NCI-H2171 (cell line): ENCODE data around the gene HIVEP3.
"Not testable (repeated sequence)": the region's sequence is repeated elsewhere in the genome, so short reads cannot be mapped to it uniquely, and the experiment has no call there.

Source experiments
- DNase-seq: peaks from one replicate; lab custom pipeline; 2025; lab: John Stamatoyannopoulos, UW

The HIVEP3 gene

GRCh38 chr1:41580520-41581172, 338.1 kb downstream of the HIVEP3 start:
- DNase-seq, result no peak

DNA sequence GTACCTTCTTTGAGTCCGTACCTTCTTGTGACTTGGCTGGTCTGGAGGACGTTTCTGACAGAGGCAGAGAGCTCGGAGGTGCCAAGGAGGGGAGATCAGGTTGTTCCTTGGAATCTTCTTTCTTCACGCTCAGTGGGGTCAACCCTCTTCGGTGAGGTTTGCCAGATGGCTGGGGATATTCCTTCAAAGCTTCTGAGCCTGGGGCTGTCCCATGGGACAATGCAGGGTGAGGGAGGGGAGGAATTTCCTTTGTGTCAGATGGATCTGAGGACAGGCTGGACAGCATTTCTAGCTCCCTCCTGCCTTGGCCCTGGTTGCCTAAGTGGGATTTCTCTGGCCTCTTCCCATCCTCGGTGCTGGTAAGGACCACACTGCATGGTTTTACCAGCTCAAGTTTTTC, 338.7 kb downstream of the HIVEP3 start:
- no peak for DNase-seq

DNA sequence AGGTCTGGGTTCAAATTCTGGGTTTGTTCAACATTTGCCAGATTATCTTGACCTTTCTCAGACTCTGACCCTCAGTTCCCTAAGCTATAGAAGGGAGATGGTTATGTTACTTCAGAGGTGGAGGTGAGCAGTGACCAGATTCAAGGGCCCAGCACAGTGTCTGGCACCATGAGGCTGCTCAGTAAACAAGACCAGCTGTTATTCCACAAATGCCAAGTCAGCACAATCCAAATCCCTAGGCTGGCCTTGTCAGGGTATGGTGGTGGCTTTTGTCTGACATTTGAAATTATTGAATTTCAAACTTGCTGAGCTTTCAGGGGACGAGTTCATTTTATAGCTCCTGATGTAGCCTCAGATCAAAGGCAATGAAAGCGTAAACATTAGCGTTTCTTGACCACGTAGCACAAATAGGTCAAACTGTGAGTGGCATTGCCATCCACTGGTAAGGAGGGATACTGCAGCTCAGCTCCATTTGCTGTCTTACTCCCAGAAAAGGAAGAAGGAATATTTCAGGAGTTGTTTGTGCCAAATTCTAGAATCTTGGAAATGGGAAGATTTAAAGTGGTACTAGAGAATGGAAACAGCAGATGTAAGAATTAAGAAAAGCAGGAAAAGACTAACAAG, 339.9 kb downstream of the HIVEP3 start:
- DNase-seq, result no peak

DNA sequence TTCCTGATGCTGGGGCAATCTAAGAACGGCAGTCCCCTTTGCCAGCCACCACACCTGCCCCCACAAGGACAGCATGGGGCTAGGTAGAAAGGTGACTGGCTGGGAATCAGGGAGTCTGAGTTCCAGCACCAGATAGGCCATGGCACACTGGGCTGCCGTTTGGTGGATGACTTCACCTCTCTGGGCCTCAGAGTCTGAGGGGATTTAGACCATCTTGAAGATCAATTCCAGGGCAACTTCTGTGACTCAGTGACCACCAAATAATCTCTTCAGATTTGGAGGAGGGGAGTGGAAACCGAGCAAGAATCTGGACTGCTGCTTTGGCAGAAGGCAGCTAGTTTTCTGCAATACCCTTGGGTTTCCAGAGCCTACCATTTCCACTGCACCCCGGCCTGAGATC, 342.1 kb downstream of the HIVEP3 start:
- no peak for DNase-seq

DNA sequence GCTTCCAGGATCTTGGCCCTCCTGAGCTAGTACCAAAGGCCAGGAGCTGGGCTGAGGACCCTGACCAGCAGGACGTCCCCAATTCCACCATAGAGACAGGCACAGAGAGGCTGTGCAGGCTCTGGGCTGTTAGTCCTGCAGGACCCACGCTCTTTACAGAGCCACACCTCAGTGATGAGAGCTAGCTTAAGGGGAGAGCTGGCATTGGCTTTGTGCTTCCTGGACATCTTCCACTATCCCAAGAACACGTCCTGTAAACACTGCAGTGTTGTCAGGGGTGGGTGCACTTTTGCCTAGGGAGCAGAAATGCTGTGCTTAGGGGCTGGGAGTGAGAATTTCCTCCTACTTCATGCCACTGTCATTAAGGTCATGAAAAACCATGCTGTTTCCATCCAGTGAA, 342.5 kb downstream of the HIVEP3 start:
- DNase-seq, result no peak

GRCh38 chr1:41574842-41575241, 343.9 kb downstream of the HIVEP3 start:
- DNase-seq, result no peak

DNA sequence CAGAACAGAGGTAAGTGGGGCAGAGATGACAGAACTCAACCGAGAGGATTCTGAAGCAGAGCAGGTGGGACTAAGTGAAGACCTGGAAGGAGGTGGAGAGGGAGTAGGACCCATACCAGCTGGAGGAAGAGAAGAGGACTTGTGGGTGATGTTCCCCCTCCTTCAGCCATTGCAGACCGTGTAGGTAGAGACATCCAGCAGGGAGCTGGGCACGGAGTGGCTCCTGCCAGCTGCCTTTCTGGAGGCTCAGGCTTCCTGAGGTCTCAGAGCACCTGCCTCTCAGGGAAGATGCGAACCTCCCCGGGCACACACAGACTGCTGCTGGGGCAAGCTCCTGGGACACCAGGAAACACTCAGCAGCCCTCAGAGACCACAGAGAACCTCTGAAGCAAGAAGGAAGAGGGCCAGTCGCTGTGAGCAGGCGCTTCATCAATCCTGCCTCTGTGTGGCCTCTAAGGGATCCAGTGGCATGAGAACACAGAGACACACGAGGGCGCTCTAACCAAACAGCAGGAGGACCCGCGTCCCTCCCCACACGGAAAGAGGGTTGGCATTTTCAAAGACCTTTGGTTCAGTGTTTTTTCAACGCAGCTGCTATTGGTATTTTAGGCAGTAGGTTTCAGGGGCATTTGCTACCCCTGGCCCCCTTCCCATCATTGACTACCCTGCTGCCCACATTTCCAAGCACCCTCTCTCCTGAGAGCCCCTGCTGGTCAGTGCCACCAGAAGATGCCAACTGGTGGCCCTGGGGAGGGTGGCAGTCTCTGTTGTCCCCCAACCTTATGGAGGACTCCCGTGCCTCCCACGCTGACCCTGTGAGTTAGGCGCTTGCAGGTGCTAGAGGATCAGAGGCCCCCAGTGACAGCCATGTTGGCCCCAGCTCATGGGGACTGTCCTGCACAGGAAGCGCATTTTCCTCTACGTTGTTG, 344.7 kb downstream of the HIVEP3 start:
- peak; percentile 87 for DNase-seq

- no peak for DNase-seq
Measured at GRCh38 chr1:41573194-41573593, 345.5 kb downstream of the HIVEP3 start.

GRCh38 chr1:41572224-41572623, 346.5 kb downstream of the HIVEP3 start:
- no peak for DNase-seq

DNA sequence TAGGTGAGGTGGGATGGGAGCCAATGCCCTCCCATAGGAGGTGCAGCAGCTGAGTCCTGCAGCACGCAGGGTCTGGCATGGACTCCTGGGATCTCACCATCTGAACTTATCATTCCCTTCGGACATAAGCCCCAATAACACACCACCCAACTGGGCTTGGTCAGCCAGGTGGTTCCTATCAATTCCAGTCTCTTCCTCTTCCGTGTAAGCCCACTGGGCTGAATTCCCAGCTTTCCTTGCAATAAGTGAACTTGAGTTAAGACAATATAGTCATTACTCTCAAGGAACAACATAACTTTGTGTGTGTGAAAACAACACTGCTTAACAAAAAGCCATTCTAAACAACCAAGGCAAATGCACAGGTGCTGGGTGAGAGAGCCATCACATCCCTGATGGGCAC, 347.7 kb downstream of the HIVEP3 start:
- DNase-seq, result no peak

GRCh38 chr1:41568204-41568603, 350.5 kb downstream of the HIVEP3 start:
- no peak for DNase-seq

DNA sequence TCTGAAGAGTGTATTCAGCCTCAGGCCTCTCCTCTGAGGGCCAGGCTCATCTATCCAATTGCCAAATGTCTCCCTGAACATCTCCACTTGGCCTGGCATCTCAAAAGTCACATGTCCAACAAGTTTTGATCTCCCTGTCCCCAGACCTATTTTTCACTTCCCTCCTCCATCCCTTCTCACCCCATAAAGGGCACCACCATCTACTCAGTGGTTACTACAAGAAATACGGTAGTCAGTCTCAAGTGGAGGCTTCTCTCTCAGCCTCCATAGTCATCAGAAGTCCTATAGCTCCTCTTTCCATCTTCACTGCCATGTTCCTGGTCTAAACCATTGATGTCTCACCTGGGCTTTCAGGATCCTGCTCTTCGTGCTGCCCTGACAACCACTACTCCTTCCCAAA, 351.8 kb downstream of the HIVEP3 start:
- no peak for DNase-seq

GRCh38 chr1:41566274-41566885, 352.3 kb downstream of the HIVEP3 start:
- DNase-seq, result no peak

- DNase-seq, result no peak
Measured at GRCh38 chr1:41564741-41565475, 353.8 kb downstream of the HIVEP3 start.

DNA sequence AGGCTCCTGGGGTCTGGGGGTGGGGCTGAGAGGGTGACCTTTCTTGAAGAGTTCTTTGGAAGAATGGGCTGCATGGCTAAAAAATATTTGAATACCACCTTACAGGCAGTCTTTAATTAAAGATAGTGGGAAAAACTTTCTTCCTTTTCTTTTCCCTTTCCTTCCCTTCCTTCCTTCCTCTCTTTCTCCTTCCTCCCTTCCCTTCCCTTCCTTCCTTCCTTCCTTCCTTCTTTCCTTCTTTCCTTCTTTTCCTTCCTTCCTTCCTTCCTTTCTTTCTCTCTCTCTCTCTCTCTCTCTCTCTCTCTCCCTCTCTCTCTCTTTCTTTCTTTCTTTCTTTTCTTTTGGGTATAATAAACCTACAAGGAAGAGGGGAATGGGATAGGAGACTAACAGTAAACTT, 356.4 kb downstream of the HIVEP3 start:
- no peak for DNase-seq

DNA sequence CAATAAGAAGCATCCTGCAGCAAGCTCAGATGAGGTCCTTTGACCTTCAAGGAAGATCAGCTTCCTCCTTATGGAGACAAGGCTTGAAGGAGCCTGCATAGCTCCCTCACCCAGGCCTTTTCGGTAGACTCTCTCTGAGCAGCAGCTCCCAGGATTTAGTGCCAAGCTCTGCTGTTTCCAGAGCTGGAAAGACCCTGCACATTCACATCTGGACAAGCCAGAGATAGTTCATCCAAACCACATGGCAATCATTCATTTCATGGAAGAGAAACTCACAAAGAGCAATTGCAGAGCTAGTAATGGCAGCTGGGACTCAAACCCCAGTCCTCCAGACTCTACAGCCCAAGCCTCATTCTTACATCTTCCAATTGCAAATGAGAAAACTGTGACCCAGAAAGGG, 357.8 kb downstream of the HIVEP3 start:
- DNase-seq, result no peak

DNA sequence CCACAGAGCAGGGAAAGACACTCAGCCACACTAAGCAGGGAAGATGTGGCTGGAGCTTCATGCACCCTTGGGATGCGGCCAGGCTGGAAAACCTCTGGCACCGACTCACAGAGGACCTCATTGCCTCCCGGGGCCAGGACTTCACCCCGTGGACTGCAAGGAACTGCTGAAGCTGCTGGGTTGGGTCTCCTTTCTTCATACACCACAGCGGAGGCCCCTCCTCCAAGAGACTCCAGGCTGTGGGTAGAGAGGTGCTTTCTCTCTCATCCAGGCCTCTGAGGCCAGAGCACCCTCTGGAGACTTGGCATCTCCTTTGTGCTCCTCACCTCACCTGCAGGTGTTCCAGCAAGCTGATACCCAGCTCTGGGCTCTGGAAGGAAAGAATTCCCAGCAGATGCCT, 358.2 kb downstream of the HIVEP3 start:
- no peak for DNase-seq

GRCh38 chr1:41559331-41559730, 359.4 kb downstream of the HIVEP3 start:
- DNase-seq, result no peak

DNA sequence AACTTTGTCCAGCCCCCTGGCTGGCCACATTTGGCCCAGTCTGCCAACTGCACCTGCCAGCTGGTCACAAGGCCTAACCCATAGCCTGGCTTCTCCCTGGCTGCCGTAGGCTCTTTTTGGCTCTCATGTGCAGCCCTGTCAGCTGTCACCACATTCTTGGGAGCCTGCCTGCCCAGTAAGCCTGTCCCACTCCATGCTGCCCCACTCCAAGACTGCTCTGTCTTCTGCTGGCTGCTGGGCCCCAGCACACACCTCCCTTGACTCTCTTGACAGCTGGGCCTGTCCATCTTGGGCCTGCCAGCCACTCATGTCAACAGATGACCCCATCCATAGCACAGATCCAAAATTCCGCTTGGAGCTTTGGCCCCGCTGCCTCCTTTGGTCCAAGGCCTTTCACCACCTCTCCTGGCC, 360.0 kb downstream of the HIVEP3 start:
- no peak for DNase-seq

GRCh38 chr1:41557751-41558455, 360.8 kb downstream of the HIVEP3 start:
- no peak for DNase-seq

DNA sequence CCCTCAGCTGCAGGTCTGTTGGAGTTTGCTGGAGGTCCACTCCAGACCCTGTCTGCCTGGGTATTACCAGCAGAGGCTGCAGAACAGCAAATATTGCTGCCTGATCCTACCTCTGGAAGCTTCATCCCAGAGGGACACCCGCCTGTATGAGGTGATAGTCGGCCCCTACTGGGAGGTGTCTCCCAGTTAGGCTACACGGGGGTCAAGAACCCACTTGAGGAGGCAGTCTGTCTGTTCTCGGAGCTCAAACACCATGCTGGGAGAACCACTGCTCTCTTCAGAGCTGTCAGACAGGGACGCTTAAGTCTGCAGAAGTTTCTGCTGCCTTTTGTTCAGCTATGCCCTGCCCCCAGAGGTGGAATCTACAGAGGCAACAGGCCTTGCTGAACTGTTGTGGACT, 364.0 kb downstream of the HIVEP3 start:
- DNase-seq, result not testable (repeated sequence)
